ENCODE measurements around the gene ADA. TPM values are rescaled to one million over a fixed set of nuclear protein-coding genes. Genes with fewer than 3 reads are reported as not detected.

ADA gene
- polyA plus RNA-seq, 1 donor from 2014 or later = 0.56 TPM

GRCh38 chr20:44642203-44643153, 9.0 kb downstream of the ADA start:
- Histone ChIP-seq H3K4me3 (ENCODE audit: low read length) (no peak overlapping the region), H3K9ac (ENCODE audit: low read length) (no peak overlapping the region), H3K27me3 (ENCODE audit: insufficient read depth, low read depth, low read length) (no peaks in the 10 kb centered on the region), H3K9me3 (ENCODE audit: low read length) (no peaks in the 10 kb centered on the region), H3K27ac (ENCODE audit: low read length) (no peak overlapping the region), H4K20me1 (ENCODE audit: insufficient read depth) (no peaks in the 10 kb centered on the region), H3K9me2 (ENCODE audit: insufficient read depth, low read length) (no peaks in the 10 kb centered on the region), H3K4me2 (ENCODE audit: low read length) (no peak overlapping the region), H3K79me2 (replicated peaks; ENCODE audit: insufficient read depth, low read length) (no peaks in the 10 kb centered on the region), H3F3A (ENCODE audit: insufficient read depth, low read length, poor library complexity, severe bottlenecking) (no peaks in the 10 kb centered on the region), H2AFZ (ENCODE audit: low read depth, low read length) (no peak overlapping the region), H3K36me3 (ENCODE audit: insufficient read depth, low read length) (no peaks in the 10 kb centered on the region)
- TF ChIP-seq TAF1 (IDR thresholded peaks at IDR 0.05; ENCODE audit: low read depth) (no peak), REST (IDR thresholded peaks at IDR 0.05; ENCODE audit: borderline replicate concordance) (no peak), EP300 (conservative IDR thresholded peaks at IDR 0.05; ENCODE audit: poor library complexity, severe bottlenecking) (no peak), EZH2 (IDR thresholded peaks at IDR 0.05; ENCODE audit: borderline replicate concordance, insufficient read depth, low read length, poor library complexity, severe bottlenecking) (no peak), POLR2AphosphoS5 (IDR thresholded peaks at IDR 0.05) (no peak), RAD21 (conservative IDR thresholded peaks at IDR 0.05) (no peak), MXI1 (conservative IDR thresholded peaks at IDR 0.05; ENCODE audit: poor library complexity, severe bottlenecking) (no peak), SMC3 (conservative IDR thresholded peaks at IDR 0.05; ENCODE audit: poor library complexity) (no peak)
- TF ChIP-seq, protein P1, sequence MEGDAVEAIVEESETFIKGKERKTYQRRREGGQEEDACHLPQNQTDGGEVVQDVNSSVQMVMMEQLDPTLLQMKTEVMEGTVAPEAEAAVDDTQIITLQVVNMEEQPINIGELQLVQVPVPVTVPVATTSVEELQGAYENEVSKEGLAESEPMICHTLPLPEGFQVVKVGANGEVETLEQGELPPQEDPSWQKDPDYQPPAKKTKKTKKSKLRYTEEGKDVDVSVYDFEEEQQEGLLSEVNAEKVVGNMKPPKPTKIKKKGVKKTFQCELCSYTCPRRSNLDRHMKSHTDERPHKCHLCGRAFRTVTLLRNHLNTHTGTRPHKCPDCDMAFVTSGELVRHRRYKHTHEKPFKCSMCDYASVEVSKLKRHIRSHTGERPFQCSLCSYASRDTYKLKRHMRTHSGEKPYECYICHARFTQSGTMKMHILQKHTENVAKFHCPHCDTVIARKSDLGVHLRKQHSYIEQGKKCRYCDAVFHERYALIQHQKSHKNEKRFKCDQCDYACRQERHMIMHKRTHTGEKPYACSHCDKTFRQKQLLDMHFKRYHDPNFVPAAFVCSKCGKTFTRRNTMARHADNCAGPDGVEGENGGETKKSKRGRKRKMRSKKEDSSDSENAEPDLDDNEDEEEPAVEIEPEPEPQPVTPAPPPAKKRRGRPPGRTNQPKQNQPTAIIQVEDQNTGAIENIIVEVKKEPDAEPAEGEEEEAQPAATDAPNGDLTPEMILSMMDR (IDR thresholded peaks at IDR 0.05; ENCODE audit: poor library complexity, severe bottlenecking) = no peak

DNA sequence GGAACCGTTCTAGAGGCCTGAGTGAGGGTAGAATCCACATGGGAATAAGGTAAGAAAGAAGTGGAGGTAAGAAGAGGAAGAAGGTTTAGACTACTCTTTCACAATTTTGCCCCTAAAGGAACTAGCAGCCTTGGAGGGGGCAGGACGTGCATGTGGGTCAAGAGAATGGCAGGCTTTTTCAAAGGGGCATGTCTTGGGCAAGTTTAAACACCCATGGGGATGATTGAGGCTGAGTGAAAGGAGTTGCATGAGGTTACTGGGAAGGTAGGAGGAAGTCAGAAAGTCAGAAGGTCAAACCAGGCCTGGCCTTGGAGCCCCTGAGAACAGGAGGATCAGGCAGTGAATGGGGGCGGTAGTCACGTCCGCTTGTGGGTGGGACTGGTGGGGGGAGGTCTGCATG, 10.2 kb downstream of the ADA start:
- H3K27ac ChIP-seq (ENCODE audit: low read length) = no peak overlapping the region
- no peaks in the 10 kb centered on the region for H3K27me3 ChIP-seq (ENCODE audit: insufficient read depth, low read depth, low read length)
- H3K9me2 ChIP-seq (ENCODE audit: insufficient read depth, low read length) = no peaks in the 10 kb centered on the region
- H3K9me3 ChIP-seq (ENCODE audit: low read length) = no peaks in the 10 kb centered on the region
- H3K9ac ChIP-seq (ENCODE audit: low read length) = no peak overlapping the region
- no peak for TF ChIP-seq MXI1 (conservative IDR thresholded peaks at IDR 0.05; ENCODE audit: poor library complexity, severe bottlenecking)
- TF ChIP-seq EP300 (conservative IDR thresholded peaks at IDR 0.05; ENCODE audit: poor library complexity, severe bottlenecking) = no peak
- no peaks in the 10 kb centered on the region for H3K79me2 ChIP-seq (replicated peaks; ENCODE audit: insufficient read depth, low read length)
- no peaks in the 10 kb centered on the region for H3K36me3 ChIP-seq (ENCODE audit: insufficient read depth, low read length)
- no peak overlapping the region for H3K4me3 ChIP-seq (ENCODE audit: low read length)
- no peaks in the 10 kb centered on the region for H3F3A ChIP-seq (ENCODE audit: insufficient read depth, low read length, poor library complexity, severe bottlenecking)
- H3K4me2 ChIP-seq (ENCODE audit: low read length) = no peak overlapping the region
- no peak overlapping the region for H2AFZ ChIP-seq (ENCODE audit: low read depth, low read length)
- no peaks in the 10 kb centered on the region for H4K20me1 ChIP-seq (ENCODE audit: insufficient read depth)

All from neural cell (in vitro differentiated cells).